Fibroblast of pulmonary artery (primary cell): ENCODE results near the gene PARL.

Experiments used
- DNase-seq: peaks from one replicate; pipeline ENCODE4 v3.0.0-alpha.2; 2010; ENCODE audit warnings: low read depth
- H3K4me3 ChIP-seq: replicated peaks from 2 replicates; pipeline ENCODE4 v1.5.1; 2011; ENCODE audit warnings: low read depth, mild to moderate bottlenecking, control low read depth, low read length, moderate library complexity
- CTCF ChIP-seq: IDR thresholded peaks from 2 replicates; pipeline ENCODE4 v1.5.1; 2011; ENCODE audit warnings: mild to moderate bottlenecking, control low read depth, low read length, inconsistent platforms; ENCODE audit errors: missing control alignments

PARL gene

GRCh38 chr3:183815563-183815940, 69.1 kb downstream of the PARL start:
- no peak for DNase-seq
- H3K4me3 ChIP-seq, result no peak overlapping the region
- no peak for TF ChIP-seq CTCF

GRCh38 chr3:183814240-183814639, 70.4 kb downstream of the PARL start:
- no peak overlapping the region for H3K4me3 ChIP-seq
- TF ChIP-seq CTCF, result no peak
- no peak for DNase-seq

- TF ChIP-seq CTCF, result no peak
- no peak overlapping the region for H3K4me3 ChIP-seq
- DNase-seq, result no peak
Measured at GRCh38 chr3:183812761-183813445, 71.8 kb downstream of the PARL start.

GRCh38 chr3:183811638-183812037, 73.0 kb downstream of the PARL start:
- no peak for DNase-seq
- TF ChIP-seq CTCF, result no peak
- H3K4me3 ChIP-seq, result no peak overlapping the region

GRCh38 chr3:183810643-183811594, 73.8 kb downstream of the PARL start:
- no peak for TF ChIP-seq CTCF
- DNase-seq, result no peak
- H3K4me3 ChIP-seq, result no peak overlapping the region

GRCh38 chr3:183809270-183809669, 75.4 kb downstream of the PARL start:
- DNase-seq, result no peak
- H3K4me3 ChIP-seq, result no peak overlapping the region
- no peak for TF ChIP-seq CTCF
